ENCODE results near the gene HSF4. TPM values are rescaled to one million over a fixed set of nuclear protein-coding genes. Genes with fewer than 3 reads are reported as not detected.
A peak's percentile ranks its signal among the peaks of the same experiment; 100 is the strongest.

Gene HSF4
- total RNA-seq, 1 experiment from 2014 or later = 39.4 TPM

DNA sequence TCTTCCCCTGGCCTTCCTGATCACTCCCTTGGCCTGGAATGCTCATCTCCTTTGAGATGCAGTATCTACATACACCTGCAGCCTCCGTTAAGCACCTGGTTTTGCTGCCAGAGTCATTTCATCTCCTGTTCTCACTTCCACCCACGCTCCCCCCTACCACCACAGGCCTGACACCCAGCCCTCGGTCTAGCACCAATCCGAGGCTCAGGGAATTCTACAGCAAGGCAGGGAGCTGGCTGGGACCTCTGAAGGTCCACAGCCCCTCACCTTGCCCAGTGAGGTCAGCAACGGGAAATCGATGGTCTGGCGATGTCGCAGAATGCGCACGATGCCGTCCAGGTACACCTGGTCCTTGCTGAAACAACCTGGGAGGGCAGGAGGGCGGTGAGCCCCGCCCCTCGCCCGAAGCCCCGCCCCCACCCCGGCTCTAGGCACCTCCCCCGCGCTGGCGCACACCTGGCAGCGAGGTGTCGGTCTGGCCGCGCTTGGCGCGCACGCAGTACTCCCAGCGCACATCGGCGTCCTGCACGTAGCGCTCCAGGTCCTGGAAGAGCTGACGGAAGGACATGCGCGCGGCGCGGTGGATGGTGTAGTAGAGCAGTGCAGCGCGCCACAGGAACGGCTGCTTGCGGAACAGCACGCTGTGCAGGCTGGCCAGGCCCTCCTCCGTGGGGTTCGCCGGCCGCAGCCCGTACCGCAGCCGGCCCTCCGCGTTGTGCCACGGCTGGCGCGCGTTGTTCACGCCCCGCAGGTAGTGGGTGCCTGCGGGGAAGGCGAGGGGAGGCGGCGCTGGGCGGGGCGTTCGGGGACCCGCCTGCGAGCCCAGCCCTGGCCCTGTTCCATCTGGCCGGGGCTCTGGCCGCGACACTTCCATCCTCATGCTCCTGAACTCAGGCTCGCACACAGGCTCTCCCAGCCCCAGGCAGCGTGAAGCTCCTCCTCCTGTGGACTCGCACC lies 13.5 kb downstream of the HSF4 start:
- Mint-ChIP-seq H3K27ac (ENCODE audit: unreplicated experiment) (peak overlapping the region; percentile 53), H3K4me3 (ENCODE audit: unreplicated experiment) (peak overlapping the region; percentile 74), H3K4me1 (ENCODE audit: low read depth, unreplicated experiment) (peaks cover 28% of the 10 kb centered on the region), H3K9me3 (ENCODE audit: unreplicated experiment) (no peaks in the 10 kb centered on the region), H3K36me3 (ENCODE audit: insufficient read depth, unreplicated experiment) (peaks cover 31% of the 10 kb centered on the region), H3K27me3 (ENCODE audit: insufficient read depth, unreplicated experiment) (no peaks in the 10 kb centered on the region)
- peak overlapping the region; percentile 72 for H3K4me3 ChIP-seq (ENCODE audit: low read depth, low read length)
- CTCF ChIA-PET = interaction anchor here (0.6 to 1.0 kb wide), 7 partner anchors 8 to 193 kb away, joined by 3 to 8 read pairs (median 4); partner anchors contain the start of genes NOL3 and TMEM208
- H3K27me3 ChIP-seq (replicated peaks; ENCODE audit: control insufficient read depth, insufficient read depth, low read length) = no peaks in the 10 kb centered on the region
- peaks cover 22% of the 10 kb centered on the region for H3K4me1 ChIP-seq
- intact Hi-C loops (cut with micrococcal nuclease; ENCODE audit: unreplicated experiment) = loop anchor here (1.0 kb wide), 1 partner anchor 8 kb away; the partner anchor contains the start of gene NOL3
- peak; percentile 95 to 96 for DNase-seq
- no TSS peak for BruUV-seq (replicated peaks)
- H3K36me3 ChIP-seq (ENCODE audit: control insufficient read depth, insufficient read depth, low read length) = no peaks in the 10 kb centered on the region
- TF ChIP-seq, protein P1, sequence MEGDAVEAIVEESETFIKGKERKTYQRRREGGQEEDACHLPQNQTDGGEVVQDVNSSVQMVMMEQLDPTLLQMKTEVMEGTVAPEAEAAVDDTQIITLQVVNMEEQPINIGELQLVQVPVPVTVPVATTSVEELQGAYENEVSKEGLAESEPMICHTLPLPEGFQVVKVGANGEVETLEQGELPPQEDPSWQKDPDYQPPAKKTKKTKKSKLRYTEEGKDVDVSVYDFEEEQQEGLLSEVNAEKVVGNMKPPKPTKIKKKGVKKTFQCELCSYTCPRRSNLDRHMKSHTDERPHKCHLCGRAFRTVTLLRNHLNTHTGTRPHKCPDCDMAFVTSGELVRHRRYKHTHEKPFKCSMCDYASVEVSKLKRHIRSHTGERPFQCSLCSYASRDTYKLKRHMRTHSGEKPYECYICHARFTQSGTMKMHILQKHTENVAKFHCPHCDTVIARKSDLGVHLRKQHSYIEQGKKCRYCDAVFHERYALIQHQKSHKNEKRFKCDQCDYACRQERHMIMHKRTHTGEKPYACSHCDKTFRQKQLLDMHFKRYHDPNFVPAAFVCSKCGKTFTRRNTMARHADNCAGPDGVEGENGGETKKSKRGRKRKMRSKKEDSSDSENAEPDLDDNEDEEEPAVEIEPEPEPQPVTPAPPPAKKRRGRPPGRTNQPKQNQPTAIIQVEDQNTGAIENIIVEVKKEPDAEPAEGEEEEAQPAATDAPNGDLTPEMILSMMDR (IDR thresholded peaks at IDR 0.05; ENCODE audit: insufficient read depth in 1 of 2, low read depth in 1 of 2, low read length in 1 of 2, severe bottlenecking in 1 of 2, unreplicated experiment in 1 of 2) = peak in 1 of 2 experiments; percentile 7
- no peaks in the 10 kb centered on the region for H3K9me3 ChIP-seq
- POLR2A ChIA-PET = interaction anchor here (0.6 to 0.7 kb wide), 2 partner anchors 224 to 539 kb away, joined by 5 to 6 read pairs; no protein-coding TSS in a partner anchor

DNA sequence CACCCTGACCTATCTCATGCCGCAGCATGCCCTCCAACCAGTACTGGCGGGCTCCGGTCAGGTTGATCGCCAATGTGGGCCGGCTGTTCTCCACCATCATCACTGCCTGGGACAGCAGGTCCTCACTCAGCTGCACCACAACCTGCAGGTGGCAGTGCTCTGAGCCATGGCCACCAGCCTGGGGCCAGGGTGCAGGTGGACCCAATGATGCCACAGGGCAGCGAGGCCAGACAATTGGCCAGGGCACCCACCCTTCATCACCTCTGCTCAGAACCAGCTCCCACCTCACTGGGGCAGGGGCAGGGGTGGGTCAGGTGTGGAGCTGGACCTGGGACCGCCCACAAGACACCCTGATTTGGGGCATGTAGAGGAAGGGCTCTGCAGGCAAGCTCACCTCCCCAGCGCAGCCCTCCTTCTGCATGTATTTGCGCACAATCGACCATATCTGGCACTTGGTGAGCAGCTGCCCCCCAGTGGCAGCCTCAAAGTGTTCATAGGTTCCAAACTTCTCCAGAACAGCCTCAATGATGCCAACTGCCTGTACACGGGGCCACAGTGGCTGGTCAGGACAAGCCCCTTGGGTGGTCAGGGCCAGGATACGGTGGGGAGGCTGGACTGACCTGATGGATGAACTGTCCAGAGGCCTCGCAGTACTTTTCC lies 15.0 kb downstream of the HSF4 start:
- no peaks in the 10 kb centered on the region for H3K9me3 ChIP-seq
- intact Hi-C loops (cut with micrococcal nuclease; ENCODE audit: unreplicated experiment) = no loop called here
- CTCF ChIA-PET = interaction anchor here (1.2 kb wide), 1 partner anchor 9 kb away, joined by 4 read pairs; the partner anchor contains the start of gene NOL3
- no peak overlapping the region for H3K27ac Mint-ChIP-seq (ENCODE audit: unreplicated experiment)
- TF ChIP-seq, protein P1 (IDR thresholded peaks at IDR 0.05; ENCODE audit: insufficient read depth in 1 of 2, low read depth in 1 of 2, low read length in 1 of 2, severe bottlenecking in 1 of 2, unreplicated experiment in 1 of 2) = no peak
- no peak overlapping the region for H3K4me3 ChIP-seq (ENCODE audit: low read depth, low read length)
- no peaks in the 10 kb centered on the region for H3K27me3 ChIP-seq (replicated peaks; ENCODE audit: control insufficient read depth, insufficient read depth, low read length)
- no peaks in the 10 kb centered on the region for H3K27me3 Mint-ChIP-seq (ENCODE audit: insufficient read depth, unreplicated experiment)
- no peaks in the 10 kb centered on the region for H3K9me3 Mint-ChIP-seq (ENCODE audit: unreplicated experiment)
- peaks cover 23% of the 10 kb centered on the region for H3K36me3 Mint-ChIP-seq (ENCODE audit: insufficient read depth, unreplicated experiment)
- POLR2A ChIA-PET = interaction anchor here (0.5 kb wide), 1 partner anchor 9 kb away, joined by 4 read pairs; the partner anchor contains the start of gene NOL3
- peak overlapping the region; percentile 74 for H3K4me3 Mint-ChIP-seq (ENCODE audit: unreplicated experiment)
- no peak for DNase-seq
- no peaks in the 10 kb centered on the region for H3K36me3 ChIP-seq (ENCODE audit: control insufficient read depth, insufficient read depth, low read length)
- no TSS peak for BruUV-seq (replicated peaks)
- H3K4me1 ChIP-seq = peaks cover 16% of the 10 kb centered on the region
- H3K4me1 Mint-ChIP-seq (ENCODE audit: low read depth, unreplicated experiment) = peaks cover 19% of the 10 kb centered on the region

DNA sequence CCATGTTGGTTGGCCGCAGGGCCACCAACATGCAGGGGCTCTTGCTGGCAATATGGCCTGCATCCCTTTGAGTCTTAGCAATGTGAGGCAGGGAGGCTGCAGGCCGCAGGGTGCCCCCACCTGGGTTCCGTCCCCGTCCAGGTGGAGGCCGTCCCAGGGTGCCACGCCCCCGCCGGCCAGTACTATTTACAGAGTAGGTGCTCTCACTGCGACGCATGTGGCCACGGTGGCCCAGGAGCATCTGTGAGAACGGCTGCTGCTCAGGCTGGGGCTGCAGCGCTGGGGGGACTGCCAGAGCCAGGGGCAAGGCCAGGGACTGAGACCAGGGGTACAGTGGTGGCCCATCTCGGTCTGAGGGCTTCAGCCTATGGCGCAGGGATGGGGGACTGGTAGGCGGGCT lies 15.6 kb downstream of the HSF4 start:
- intact Hi-C loops (cut with micrococcal nuclease; ENCODE audit: unreplicated experiment) = no loop called here
- BruUV-seq (replicated peaks) = no TSS peak
- Histone ChIP-seq H3K27me3 (replicated peaks; ENCODE audit: control insufficient read depth, insufficient read depth, low read length) (no peaks in the 10 kb centered on the region), H3K9me3 (no peaks in the 10 kb centered on the region), H3K4me3 (ENCODE audit: low read depth, low read length) (no peak overlapping the region), H3K36me3 (ENCODE audit: control insufficient read depth, insufficient read depth, low read length) (no peaks in the 10 kb centered on the region), H3K4me1 (peaks cover 21% of the 10 kb centered on the region)
- no peak for DNase-seq
- Mint-ChIP-seq H3K27ac (ENCODE audit: unreplicated experiment) (no peak overlapping the region), H3K4me3 (ENCODE audit: unreplicated experiment) (no peak overlapping the region), H3K36me3 (ENCODE audit: insufficient read depth, unreplicated experiment) (peaks cover 25% of the 10 kb centered on the region), H3K27me3 (ENCODE audit: insufficient read depth, unreplicated experiment) (peaks cover 1% of the 10 kb centered on the region), H3K9me3 (ENCODE audit: unreplicated experiment) (no peaks in the 10 kb centered on the region), H3K4me1 (ENCODE audit: low read depth, unreplicated experiment) (peaks cover 22% of the 10 kb centered on the region)
- TF ChIP-seq, protein P1 (IDR thresholded peaks at IDR 0.05; ENCODE audit: insufficient read depth in 1 of 2, low read depth in 1 of 2, low read length in 1 of 2, severe bottlenecking in 1 of 2, unreplicated experiment in 1 of 2) = no peak
- ChIA-PET CTCF (interaction anchor here (1.2 kb wide), 1 partner anchor 10 kb away, joined by 4 read pairs; the partner anchor contains the start of gene NOL3), POLR2A (no interaction called here)
